Peyer's patch (tissue), 4 donors: Measurements from ENCODE around the gene RBBP8. TPM values are rescaled to one million over a fixed set of nuclear protein-coding genes. Genes with fewer than 3 reads are reported as not detected.

ENCODE experiments used
- DNase-seq, 3 donors: peaks; one replicate each; pipeline ENCODE4 v3.0.0-alpha.2; 2017 to 2019
- H3K27ac ChIP-seq, 4 donors: fragments of 200-600 bp; sonication (generic); one replicate each; pipeline ENCODE4 v1.5.1; 2016 to 2019
- H3K27me3 ChIP-seq, 2 donors: fragments of 200-600 bp; sonication (generic); one replicate each; pipeline ENCODE4 v1.5.1; 2019
- H3K36me3 ChIP-seq, 3 donors: fragments of 200-600 bp; sonication (generic); one replicate each; pipeline ENCODE4 v1.5.1; 2016 to 2019
- H3K4me1 ChIP-seq, 4 donors: fragments of 200-600 bp; sonication (generic); one replicate each; pipeline ENCODE4 v1.5.1; 2016 to 2019
- H3K4me3 ChIP-seq, 4 donors: fragments of 200-600 bp; sonication (generic); 1 replicate in 3 of 4; 2 replicates in 1 of 4; pipeline ENCODE4 v1.5.1; 2016 to 2019; ENCODE audit warnings: mild to moderate bottlenecking in 1 of 4
- H3K9me3 ChIP-seq, 4 donors: fragments of 200-600 bp; sonication (generic); one replicate each; pipeline ENCODE4 v1.5.1; 2016 to 2019; ENCODE audit warnings: mild to moderate bottlenecking in 1 of 4
- CTCF ChIP-seq, 6 experiments: fragments of 450-650 bp in 4 of 6; fragments of 200-600 bp in 2 of 6; sonication (generic) in 1 of 6; IDR thresholded peaks; one replicate each; pipeline ENCODE4 v1.5.1; 2017 to 2019; ENCODE audit warnings: antibody characterized with exemption in 6 of 6, mild to moderate bottlenecking in 3 of 6, moderate library complexity in 1 of 6
- POLR2A ChIP-seq, 2 donors: fragments of 450-650 bp; IDR thresholded peaks; one replicate each; pipeline ENCODE4 v1.5.1; 2017; ENCODE audit warnings: antibody characterized with exemption in 2 of 2, mild to moderate bottlenecking in 2 of 2, moderate library complexity in 2 of 2
- total RNA-seq, 4 donors: library from RNA; depleted of rRNA; stranded (reverse); fragments of >200 nt; gene quantifications; one replicate each; pipeline ENCODE4 v1.1.0, GENCODE V29; 2016

The RBBP8 gene
- total RNA-seq, 4 donors from 2014 or later, result 45.4 to 74.1 (median 52.7) TPM

GRCh38 chr18:23057096-23057495, 124.0 kb downstream of the RBBP8 start:
- TF ChIP-seq POLR2A (IDR thresholded peaks at IDR 0.05), result no peak
- no peak for TF ChIP-seq CTCF (IDR thresholded peaks at IDR 0.05)
- DNase-seq, result no peak
- no peaks in the 10 kb centered on the region for H3K27me3 ChIP-seq
- H3K4me1 ChIP-seq, result peaks cover 0 to 9% (median 0%) of the 10 kb centered on the region in 4 donors
- H3K4me3 ChIP-seq, result no peak overlapping the region
- H3K36me3 ChIP-seq, result no peaks in the 10 kb centered on the region
- H3K27ac ChIP-seq, result no peak overlapping the region
- no peaks in the 10 kb centered on the region for H3K9me3 ChIP-seq

GRCh38 chr18:23058746-23059415, 125.8 kb downstream of the RBBP8 start:
- Histone ChIP-seq H3K36me3 (no peaks in the 10 kb centered on the region), H3K9me3 (no peaks in the 10 kb centered on the region), H3K4me3 (no peak overlapping the region), H3K27ac (no peak overlapping the region), H3K4me1 (peaks cover 0 to 5% (median 0%) of the 10 kb centered on the region in 4 donors), H3K27me3 (no peaks in the 10 kb centered on the region)
- TF ChIP-seq CTCF (IDR thresholded peaks at IDR 0.05) (no peak), POLR2A (IDR thresholded peaks at IDR 0.05) (no peak)
- DNase-seq, result no peak

DNA sequence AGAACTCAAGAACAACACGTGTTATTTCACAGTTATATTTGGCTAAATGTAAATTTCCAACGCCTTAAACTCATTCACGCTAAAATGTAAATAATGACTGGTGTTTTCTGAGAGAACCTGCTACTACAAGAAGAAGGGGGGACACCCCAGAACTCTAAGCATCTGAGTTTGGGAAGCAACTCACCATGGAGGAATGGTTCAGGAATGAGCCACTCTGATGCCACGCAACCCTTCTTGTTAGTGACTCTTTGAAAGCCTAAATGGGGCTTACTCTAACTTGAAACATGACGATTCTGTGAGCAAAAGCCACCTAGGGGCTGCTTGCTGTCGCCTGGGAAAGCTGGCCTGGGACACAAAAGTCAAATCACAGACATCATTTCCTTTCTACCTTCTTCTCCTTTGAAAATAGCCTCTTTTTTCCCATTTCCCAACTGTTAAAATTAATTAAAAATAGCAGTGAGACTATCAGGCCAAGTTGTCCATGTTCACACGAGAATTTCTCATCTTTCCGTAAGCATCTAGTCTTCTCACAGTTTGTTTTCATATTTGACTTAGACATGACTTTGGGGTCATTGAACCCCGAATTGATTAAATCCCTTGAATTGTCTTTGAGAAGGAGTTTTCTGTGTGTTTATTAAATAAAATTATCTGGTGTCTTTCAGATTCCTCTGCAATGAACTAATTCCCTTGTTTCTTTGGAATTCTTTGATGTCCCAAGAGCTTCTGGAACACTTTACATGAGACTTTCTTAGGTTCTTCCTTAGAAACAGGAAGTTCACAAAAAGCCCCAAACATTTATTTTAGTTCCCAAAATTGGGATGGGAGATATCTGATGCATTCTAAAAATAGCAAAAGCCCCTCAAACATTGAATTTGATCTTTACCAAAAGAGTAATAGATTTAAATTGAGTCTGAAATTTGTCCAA, 126.7 kb downstream of the RBBP8 start:
- DNase-seq, result no peak
- H3K4me3 ChIP-seq, result no peak overlapping the region
- no peaks in the 10 kb centered on the region for H3K27me3 ChIP-seq
- no peaks in the 10 kb centered on the region for H3K36me3 ChIP-seq
- no peaks in the 10 kb centered on the region for H3K4me1 ChIP-seq
- H3K9me3 ChIP-seq, result no peaks in the 10 kb centered on the region
- TF ChIP-seq POLR2A (IDR thresholded peaks at IDR 0.05), result no peak
- TF ChIP-seq CTCF (IDR thresholded peaks at IDR 0.05), result no peak
- H3K27ac ChIP-seq, result no peak overlapping the region

DNA sequence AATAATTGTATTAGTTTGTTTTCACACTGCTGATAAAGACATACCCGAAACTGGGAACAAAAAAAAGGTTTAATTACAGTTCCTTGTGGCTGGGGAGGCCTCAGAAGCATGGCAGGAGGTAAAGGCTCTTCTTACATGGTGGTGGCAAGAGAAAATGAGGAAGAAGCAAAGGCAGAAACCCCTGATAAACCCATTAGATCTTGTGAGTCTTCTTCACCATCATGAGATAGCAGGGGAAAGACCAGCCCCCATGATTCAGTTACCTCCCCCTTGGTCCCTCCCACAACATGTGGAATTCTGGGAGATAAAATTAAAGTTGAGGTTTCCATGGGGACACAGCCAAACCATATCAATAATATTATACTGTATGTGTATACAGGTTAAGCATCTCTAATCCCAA, 128.9 kb downstream of the RBBP8 start:
- DNase-seq, result no peak
- H3K4me1 ChIP-seq, result no peaks in the 10 kb centered on the region
- no peaks in the 10 kb centered on the region for H3K27me3 ChIP-seq
- no peak overlapping the region for H3K27ac ChIP-seq
- H3K36me3 ChIP-seq, result no peaks in the 10 kb centered on the region
- H3K4me3 ChIP-seq, result no peak overlapping the region
- TF ChIP-seq POLR2A (IDR thresholded peaks at IDR 0.05) (no peak), CTCF (IDR thresholded peaks at IDR 0.05) (no peak)
- no peaks in the 10 kb centered on the region for H3K9me3 ChIP-seq

DNA sequence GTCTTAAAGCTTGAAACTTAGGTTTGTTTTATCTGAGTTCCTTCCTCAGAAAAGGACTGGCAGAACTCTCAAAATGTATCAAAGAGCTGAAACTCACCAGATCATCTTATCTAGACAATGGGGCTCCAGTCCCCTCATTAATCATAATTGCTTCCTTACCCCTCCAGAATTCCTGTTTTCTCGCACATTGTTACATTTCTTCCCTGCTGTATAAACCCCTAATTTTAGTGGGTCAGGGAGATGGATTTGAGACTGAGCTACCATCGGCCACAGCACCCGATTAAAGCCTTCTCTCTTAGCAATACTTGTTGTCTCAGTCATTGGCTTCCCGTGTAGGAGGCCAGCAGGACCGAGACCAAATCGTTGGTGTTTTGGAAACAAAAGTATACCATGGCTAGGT, 130.4 kb downstream of the RBBP8 start:
- DNase-seq, result no peak
- TF ChIP-seq POLR2A (IDR thresholded peaks at IDR 0.05) (no peak), CTCF (IDR thresholded peaks at IDR 0.05) (no peak)

More for the DNA sequence above, 130.4 kb downstream of the RBBP8 start:
- Histone ChIP-seq H3K27ac (no peak overlapping the region), H3K36me3 (no peaks in the 10 kb centered on the region), H3K4me1 (no peaks in the 10 kb centered on the region), H3K4me3 (no peak overlapping the region), H3K27me3 (no peaks in the 10 kb centered on the region), H3K9me3 (no peaks in the 10 kb centered on the region)
